Ramos (cell line): ENCODE measurements around the gene PCDHB15.
"Not testable (repeated sequence)": the region's sequence is repeated elsewhere in the genome, so short reads cannot be mapped to it uniquely, and the experiment has no call there.

Source experiments
- in situ Hi-C: fragments of 300-500 bp; cut with MboI; formaldehyde crosslinking; loops from one replicate; pipeline ENCODE4 v1.14.3; 2022; ENCODE audit warnings: low sequenced_read_pairs; ENCODE audit not compliant: unreplicated experiment

Gene PCDHB15

DNA sequence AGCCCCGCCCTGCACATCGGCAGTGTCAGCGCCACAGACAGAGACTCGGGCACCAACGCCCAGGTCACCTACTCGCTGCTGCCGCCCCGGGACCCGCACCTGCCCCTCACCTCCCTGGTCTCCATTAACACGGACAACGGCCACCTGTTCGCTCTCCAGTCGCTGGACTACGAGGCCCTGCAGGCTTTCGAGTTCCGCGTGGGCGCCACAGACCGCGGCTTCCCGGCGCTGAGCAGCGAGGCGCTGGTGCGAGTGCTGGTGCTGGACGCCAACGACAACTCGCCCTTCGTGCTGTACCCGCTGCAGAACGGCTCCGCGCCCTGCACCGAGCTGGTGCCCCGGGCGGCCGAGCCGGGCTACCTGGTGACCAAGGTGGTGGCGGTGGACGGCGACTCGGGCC is 1.8 kb downstream of the PCDHB15 start:
- in situ Hi-C loops = not testable (repeated sequence)

DNA sequence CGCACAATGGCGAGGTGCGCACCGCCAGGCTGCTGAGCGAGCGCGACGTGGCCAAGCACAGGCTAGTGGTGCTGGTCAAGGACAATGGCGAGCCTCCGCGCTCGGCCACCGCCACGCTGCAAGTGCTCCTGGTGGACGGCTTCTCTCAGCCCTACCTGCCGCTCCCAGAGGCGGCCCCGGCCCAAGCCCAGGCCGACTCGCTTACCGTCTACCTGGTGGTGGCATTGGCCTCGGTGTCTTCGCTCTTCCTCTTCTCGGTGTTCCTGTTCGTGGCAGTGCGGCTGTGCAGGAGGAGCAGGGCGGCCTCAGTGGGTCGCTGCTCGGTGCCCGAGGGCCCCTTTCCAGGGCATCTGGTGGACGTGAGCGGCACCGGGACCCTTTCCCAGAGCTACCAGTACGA is 2.2 kb downstream of the PCDHB15 start:
- in situ Hi-C loops = not testable (repeated sequence)

DNA sequence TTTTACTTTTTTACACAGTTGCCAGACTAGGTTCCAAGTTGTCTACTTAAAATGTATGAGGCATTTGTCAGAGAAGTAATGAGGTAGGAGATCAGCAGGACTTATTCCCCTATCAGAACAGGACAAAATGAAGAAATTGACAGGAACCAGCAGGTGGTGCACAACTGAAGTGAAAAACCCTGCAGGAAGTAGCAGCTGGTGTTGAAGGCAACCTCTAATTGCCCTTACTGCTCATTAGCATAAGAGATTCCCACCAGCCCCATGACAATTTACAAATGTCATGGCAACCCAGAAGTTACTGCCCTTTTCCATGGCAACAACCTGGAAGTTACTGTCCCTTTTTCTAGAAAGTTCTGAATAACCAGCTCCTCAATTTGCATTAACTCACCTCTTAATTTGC is 5.4 kb downstream of the PCDHB15 start:
- in situ Hi-C loops = no loop called here

DNA sequence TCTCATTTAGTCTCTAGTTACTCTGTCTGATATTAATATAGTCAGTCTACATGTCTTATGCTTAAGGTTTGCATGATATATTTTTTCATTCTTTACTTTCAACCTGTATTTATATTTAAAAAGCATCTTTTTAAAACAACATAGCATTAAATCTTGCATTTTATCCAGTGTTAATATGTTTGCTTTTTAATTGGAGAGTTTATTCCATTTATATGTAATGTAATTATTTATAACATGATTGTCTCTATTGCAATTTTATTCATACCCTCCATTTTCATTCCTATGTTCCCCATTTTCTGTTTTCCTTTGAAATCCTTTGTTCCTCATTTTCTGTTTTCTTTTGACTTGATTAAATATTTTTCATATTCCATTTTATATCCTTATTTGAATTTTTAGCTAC is 13.3 kb downstream of the PCDHB15 start:
- in situ Hi-C loops = no loop called here

DNA sequence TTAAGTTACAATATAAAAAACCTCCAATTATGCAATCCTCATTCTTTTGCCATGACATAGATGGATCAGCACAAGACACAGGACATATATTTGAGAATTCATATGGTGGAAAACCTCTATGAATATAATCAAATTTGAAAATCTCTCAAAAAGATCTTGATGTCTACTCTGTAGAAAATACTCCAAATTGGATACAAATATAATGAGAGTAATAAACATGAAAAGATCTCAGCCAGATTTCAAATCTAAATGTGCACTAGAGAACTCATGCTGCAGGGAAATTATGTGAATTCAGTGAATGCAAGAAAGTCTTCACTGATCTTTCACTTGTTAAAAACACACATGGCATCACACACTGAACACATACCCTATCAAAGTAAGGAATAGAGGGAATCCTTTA is 13.8 kb downstream of the PCDHB15 start:
- in situ Hi-C loops = no loop called here

DNA sequence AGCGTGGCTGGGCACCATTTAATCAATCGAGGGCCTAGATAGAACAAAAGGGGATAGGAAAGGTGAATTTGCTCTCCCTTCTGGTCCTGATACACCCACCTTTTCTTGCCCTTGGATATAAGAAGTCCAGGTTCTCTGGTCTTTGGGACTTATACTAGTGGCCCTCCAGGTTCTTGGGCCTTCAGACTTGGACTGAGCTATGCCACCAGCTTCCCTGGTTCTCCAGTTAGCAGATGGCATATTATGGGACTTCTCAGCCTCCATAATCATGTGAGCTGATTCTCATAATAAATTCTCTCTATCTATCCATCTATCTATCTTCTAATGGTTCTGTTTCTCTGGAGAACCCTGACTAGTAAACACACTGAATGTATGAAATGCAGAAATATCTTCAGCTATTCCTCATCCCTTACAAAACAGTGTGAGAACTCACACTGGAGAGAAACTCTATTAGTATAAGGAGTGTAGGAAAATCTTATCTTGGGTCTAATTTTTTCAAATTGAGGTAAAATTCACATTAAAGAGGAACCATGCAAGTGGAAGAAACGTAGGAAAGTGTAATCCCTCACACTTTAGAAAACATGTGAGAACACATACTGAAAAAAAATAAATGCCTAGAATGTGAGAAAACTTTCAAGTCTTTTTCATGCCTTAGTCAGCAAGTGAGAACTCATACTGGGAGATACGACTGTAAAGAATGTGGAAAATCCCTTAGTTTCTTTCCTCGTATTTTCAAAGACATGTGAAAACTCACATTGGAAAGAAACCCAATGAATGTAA is 15.5 kb downstream of the PCDHB15 start:
- in situ Hi-C loops = no loop called here

DNA sequence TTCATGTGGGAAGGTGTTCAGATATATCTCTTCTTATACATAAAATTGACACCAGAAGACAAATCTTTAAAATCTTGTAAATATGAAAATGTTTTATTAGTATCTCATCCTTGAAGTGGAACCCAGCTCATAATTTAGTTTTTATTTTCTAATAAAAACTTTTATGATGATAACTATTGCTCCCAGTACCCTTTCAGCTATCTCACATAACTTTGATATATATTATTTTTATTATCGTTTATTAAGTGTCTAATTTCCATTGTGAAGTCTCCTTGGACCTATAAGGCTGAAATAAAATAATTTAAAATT is 16.0 kb downstream of the PCDHB15 start:
- in situ Hi-C loops = no loop called here

DNA sequence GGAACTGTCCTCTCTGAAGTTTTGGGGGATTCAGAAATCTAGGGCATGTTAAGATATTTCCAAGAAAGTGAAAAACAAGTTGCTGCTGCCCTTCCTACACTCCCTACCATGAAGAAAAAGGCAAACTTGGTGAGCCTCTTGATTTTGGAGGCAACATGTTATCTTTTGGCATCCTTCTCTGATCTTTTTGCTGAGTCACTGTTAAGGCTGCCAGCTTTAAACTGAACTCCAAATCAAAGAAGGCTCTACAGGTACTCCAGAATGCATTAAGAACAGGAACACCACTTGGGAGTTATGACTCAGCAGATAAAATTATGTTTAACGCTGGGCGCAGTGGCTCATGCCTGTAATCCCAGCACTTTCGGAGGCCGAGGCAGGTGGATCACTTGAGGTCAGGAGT is 24.0 kb downstream of the PCDHB15 start:
- in situ Hi-C loops = no loop called here

DNA sequence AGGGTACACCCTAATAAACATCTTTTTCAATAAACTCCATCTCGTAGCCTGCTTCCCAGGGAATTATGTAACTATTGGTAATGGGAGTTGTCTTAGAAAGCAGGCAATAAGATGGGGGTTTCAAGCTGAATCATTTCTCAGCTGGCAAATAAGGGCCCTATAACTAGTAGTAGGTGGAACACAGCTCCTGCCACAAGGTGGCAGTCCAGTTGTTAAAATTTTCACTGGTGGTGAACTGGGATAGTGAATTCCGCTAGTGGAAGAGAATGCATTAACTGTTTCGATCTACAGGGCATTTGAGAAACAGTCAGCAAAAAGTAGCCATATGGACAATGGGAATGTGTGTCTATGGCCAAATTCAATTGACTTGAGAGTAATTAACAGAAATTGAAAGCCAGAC is 27.7 kb downstream of the PCDHB15 start:
- in situ Hi-C loops = no loop called here

DNA sequence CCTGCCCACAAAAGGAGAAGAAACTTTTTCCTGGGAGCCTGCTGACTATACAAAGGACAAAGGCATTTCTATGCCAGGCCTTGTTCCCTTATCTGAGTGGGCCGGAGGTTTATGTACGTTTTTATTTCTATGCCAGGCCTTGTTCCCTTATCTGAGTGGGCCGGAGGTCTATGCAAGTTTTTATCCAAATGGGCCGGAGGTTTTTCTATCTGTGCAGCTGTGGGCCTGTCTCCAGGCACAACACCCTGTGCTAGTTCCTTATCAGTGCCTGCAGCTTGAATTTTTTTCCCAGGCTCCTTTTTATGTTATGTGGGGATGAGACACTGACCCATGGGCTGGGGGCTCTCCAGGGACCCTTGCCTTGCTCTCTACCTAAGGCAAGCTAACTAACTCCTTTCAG is 53.2 kb downstream of the PCDHB15 start:
- in situ Hi-C loops = no loop called here
